GM23338 (cell line): ENCODE results near the gene LMBR1L. TPM values are rescaled to one million over a fixed set of nuclear protein-coding genes. Genes with fewer than 3 reads are reported as not detected.

ENCODE experiments used
- ATAC-seq: fragments of 200-7000 bp; cut with Tn5 transposase; 3 replicates; pipeline ENCODE4 v1.9.1; 2020
- DNase-seq: peaks from one replicate; pipeline ENCODE4 v3.0.0-alpha.2; 2015; ENCODE audit warnings: low spot score
- H2AFZ ChIP-seq: fragments of 200-600 bp; sonication (generic); 2 replicates; pipeline ENCODE4 v1.8.0; 2016; ENCODE audit warnings: antibody characterized with exemption, mild to moderate bottlenecking, moderate library complexity
- H3F3A ChIP-seq: fragments of 200-600 bp; sonication (generic); replicated peaks from 2 replicates; pipeline ENCODE4 v1.8.0; 2017; ENCODE audit warnings: antibody characterized with exemption, mixed run types, low read depth
- H3K27ac ChIP-seq: fragments of 200-600 bp; sonication (generic); 2 replicates; pipeline ENCODE4 v1.6.1; 2016; ENCODE audit warnings: low read depth
- H3K27me3 ChIP-seq: fragments of 200-600 bp; sonication (generic); 2 replicates; pipeline ENCODE4 v1.8.0; 2016; ENCODE audit warnings: mild to moderate bottlenecking, mixed run types, moderate library complexity; ENCODE audit not compliant: insufficient read depth
- H3K36me3 ChIP-seq: fragments of 200-600 bp; sonication (generic); 2 replicates; pipeline ENCODE4 v1.8.0; 2016; ENCODE audit warnings: mild to moderate bottlenecking; ENCODE audit not compliant: insufficient read depth
- H3K4me1 ChIP-seq: fragments of 200-600 bp; sonication (generic); 2 replicates; pipeline ENCODE4 v1.8.0; 2016; ENCODE audit warnings: mild to moderate bottlenecking, moderate library complexity; ENCODE audit not compliant: insufficient read depth
- H3K4me2 ChIP-seq: fragments of 200-600 bp; sonication (generic); 2 replicates; pipeline ENCODE4 v1.7.1; 2017; ENCODE audit warnings: mixed run types
- H3K4me3 ChIP-seq: fragments of 200-600 bp; sonication (generic); 2 replicates; pipeline ENCODE4 v1.6.1; 2016; ENCODE audit warnings: mixed run types
- H3K79me2 ChIP-seq: fragments of 200-600 bp; sonication (generic); replicated peaks from 2 replicates; pipeline ENCODE4 v1.8.0; 2017; ENCODE audit warnings: mild to moderate bottlenecking; ENCODE audit not compliant: insufficient read depth
- H3K9me2 ChIP-seq: fragments of 200-600 bp; sonication (generic); 2 replicates; pipeline ENCODE4 v1.8.0; 2017; ENCODE audit not compliant: insufficient read depth
- H4K20me1 ChIP-seq: fragments of 200-600 bp; sonication (generic); replicated peaks from 2 replicates; pipeline ENCODE4 v1.8.0; 2017; ENCODE audit warnings: mild to moderate bottlenecking; ENCODE audit not compliant: insufficient read depth
- H3K27ac Mint-ChIP-seq: 2 replicates; pipeline ENCODE4 v1.8.0; 2020; ENCODE audit warnings: inconsistent platforms, mild to moderate bottlenecking, moderate library complexity, mixed read lengths
- H3K27me3 Mint-ChIP-seq: 3 replicates; pipeline ENCODE4 v1.8.0; 2022; ENCODE audit warnings: low read depth, mild to moderate bottlenecking, moderate library complexity, mixed read lengths, inconsistent platforms; ENCODE audit not compliant: insufficient read depth, poor library complexity
- H3K36me3 Mint-ChIP-seq: 3 replicates; pipeline ENCODE4 v1.8.0; 2021; ENCODE audit warnings: low read depth, mild to moderate bottlenecking, inconsistent platforms, moderate library complexity, mixed read lengths
- H3K4me1 Mint-ChIP-seq: 3 replicates; pipeline ENCODE4 v1.8.0; 2020; ENCODE audit warnings: mild to moderate bottlenecking, inconsistent platforms, mixed read lengths
- H3K4me3 Mint-ChIP-seq: 3 replicates; pipeline ENCODE4 v1.8.0; 2021; ENCODE audit warnings: moderate library complexity, mild to moderate bottlenecking, inconsistent platforms, mixed read lengths
- H3K9me3 Mint-ChIP-seq: 3 replicates; pipeline ENCODE4 v1.8.0; 2020; ENCODE audit warnings: moderate library complexity, mild to moderate bottlenecking, inconsistent platforms, mixed read lengths
- EZH2 ChIP-seq: fragments of 200-600 bp; sonication (generic); IDR thresholded peaks from one replicate; pipeline ENCODE4 v1.8.0; 2017; ENCODE audit warnings: antibody characterized with exemption, mild to moderate bottlenecking, low read depth; ENCODE audit not compliant: unreplicated experiment
- EZH2phosphoT487 ChIP-seq: fragments of 200-600 bp; sonication (generic); IDR thresholded peaks from one replicate; pipeline ENCODE4 v1.8.1; 2018; ENCODE audit warnings: antibody characterized with exemption; ENCODE audit not compliant: unreplicated experiment
- POLR2AphosphoS5 ChIP-seq: IDR thresholded peaks from 2 replicates; pipeline ENCODE4 v1.6.1; 2016; ENCODE audit warnings: antibody characterized with exemption, low read depth
- STAT1 ChIP-seq: IDR thresholded peaks from one replicate; pipeline ENCODE4 v1.6.1; 2016; ENCODE audit warnings: antibody characterized with exemption; ENCODE audit not compliant: unreplicated experiment
- ZNF114 ChIP-seq: fragments of 250-450 bp; sonication (Bioruptor Pico); IDR thresholded peaks from 2 replicates; pipeline ENCODE4 v1.5.0; 2020; ENCODE audit warnings: mild to moderate bottlenecking, moderate library complexity
- ZNF331 ChIP-seq: fragments of 250-450 bp; sonication (Bioruptor Pico); IDR thresholded peaks from 2 replicates; pipeline ENCODE4 v1.5.0; 2020; ENCODE audit warnings: low read depth, mild to moderate bottlenecking, moderate library complexity
- ZNF462 ChIP-seq: fragments of 250-450 bp; sonication (Bioruptor Pico); IDR thresholded peaks from 2 replicates; pipeline ENCODE4 v1.5.0; 2020; ENCODE audit warnings: mild to moderate bottlenecking, moderate library complexity
- polyA plus RNA-seq: library from polyadenylated mRNA; unstranded; fragments of >200 nt; fragmentation: Nextera tagmentation; extraction: Ambion mirVana; gene quantifications from 2 replicates; pipeline ENCODE4 v1.2.1, GENCODE V29; 2016
- total RNA-seq: library from RNA; depleted of rRNA; stranded (reverse); fragments of >200 nt; shearing (Covaris generic); gene quantifications from 2 replicates; pipeline ENCODE4 v1.2.3, GENCODE V29; 2014
- TF ChIP-seq, protein P1 (sequence below): IDR thresholded peaks from 2 replicates; pipeline ENCODE4 v1.6.1; 2016; ENCODE audit warnings: antibody characterized with exemption
- TF ChIP-seq, protein P2 (sequence below), 2 experiments: fragments of 200-600 bp in 1 of 2; sonication (generic) in 1 of 2; conservative IDR thresholded peaks; 2 replicates each; pipeline versions ENCODE4 v1.5.1 to v1.6.1; 2016 to 2017; ENCODE audit warnings: antibody characterized with exemption in 2 of 2, low read depth in 2 of 2, mild to moderate bottlenecking in 2 of 2, moderate library complexity in 1 of 2

LMBR1L gene
- total and polyA plus RNA-seq, 2 experiments from 2014 or later = 19.8 to 57.0 TPM

GRCh38 chr12:49055978-49056754 is 54.5 kb downstream of the LMBR1L start:
- H3K27ac Mint-ChIP-seq = peak overlapping the region; percentile 82
- Histone ChIP-seq H4K20me1 (peaks cover 61% of the 10 kb centered on the region), H3K9me2 (no peaks in the 10 kb centered on the region), H2AFZ (no peak overlapping the region), H3F3A (no peaks in the 10 kb centered on the region), H3K4me3 (peak overlapping the region; percentile 99), H3K27ac (no peak overlapping the region), H3K27me3 (no peaks in the 10 kb centered on the region), H3K4me1 (peaks cover 29% of the 10 kb centered on the region), H3K36me3 (peaks cover 16% of the 10 kb centered on the region; the same call in 1 of the 2 replicates), H3K4me2 (peak overlapping the region; percentile 98), H3K79me2 (peaks cover 66% of the 10 kb centered on the region)
- H3K4me1 Mint-ChIP-seq = peaks cover 44% of the 10 kb centered on the region
- DNase-seq (peak; percentile 81), ATAC-seq (peak; percentile 68)
- peaks cover 27% of the 10 kb centered on the region for H3K27me3 Mint-ChIP-seq
- peaks cover 48% of the 10 kb centered on the region for H3K36me3 Mint-ChIP-seq
- peak overlapping the region; percentile 97 for H3K4me3 Mint-ChIP-seq
- TF ChIP-seq, protein P1, sequence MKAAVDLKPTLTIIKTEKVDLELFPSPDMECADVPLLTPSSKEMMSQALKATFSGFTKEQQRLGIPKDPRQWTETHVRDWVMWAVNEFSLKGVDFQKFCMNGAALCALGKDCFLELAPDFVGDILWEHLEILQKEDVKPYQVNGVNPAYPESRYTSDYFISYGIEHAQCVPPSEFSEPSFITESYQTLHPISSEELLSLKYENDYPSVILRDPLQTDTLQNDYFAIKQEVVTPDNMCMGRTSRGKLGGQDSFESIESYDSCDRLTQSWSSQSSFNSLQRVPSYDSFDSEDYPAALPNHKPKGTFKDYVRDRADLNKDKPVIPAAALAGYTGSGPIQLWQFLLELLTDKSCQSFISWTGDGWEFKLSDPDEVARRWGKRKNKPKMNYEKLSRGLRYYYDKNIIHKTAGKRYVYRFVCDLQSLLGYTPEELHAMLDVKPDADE = peak; percentile 71; the same call in 1 of the 2 replicates
- no peak for TF ChIP-seq STAT1
- no peaks in the 10 kb centered on the region for H3K9me3 Mint-ChIP-seq

DNA sequence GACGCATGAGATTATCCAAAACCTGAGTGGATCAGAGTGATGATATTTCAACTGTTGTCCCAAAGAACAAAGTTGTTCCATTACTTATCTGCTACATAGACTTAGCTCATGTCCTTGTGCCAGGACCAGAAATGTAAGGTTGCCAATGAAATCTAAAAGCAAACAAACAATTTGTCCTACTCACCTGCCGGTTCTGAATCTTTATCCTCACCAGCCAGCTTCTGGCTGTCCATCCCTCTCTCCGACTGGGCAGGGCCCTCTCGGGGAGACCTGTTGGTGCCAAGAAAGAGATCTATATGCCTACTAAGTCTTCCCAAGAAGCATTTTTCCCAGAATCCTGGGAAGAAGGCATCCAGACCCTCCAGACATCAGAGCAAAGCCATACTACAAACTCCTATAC is 55.6 kb downstream of the LMBR1L start:
- H3K27ac Mint-ChIP-seq = no peak overlapping the region
- no peak for TF ChIP-seq ZNF462 (CRISPR knock-in tag)
- no peak for TF ChIP-seq STAT1
- TF ChIP-seq ZNF114 = no peak
- TF ChIP-seq EZH2phosphoT487 = no peak
- no peak for TF ChIP-seq POLR2AphosphoS5
- no peak for TF ChIP-seq EZH2
- TF ChIP-seq, protein P2, sequence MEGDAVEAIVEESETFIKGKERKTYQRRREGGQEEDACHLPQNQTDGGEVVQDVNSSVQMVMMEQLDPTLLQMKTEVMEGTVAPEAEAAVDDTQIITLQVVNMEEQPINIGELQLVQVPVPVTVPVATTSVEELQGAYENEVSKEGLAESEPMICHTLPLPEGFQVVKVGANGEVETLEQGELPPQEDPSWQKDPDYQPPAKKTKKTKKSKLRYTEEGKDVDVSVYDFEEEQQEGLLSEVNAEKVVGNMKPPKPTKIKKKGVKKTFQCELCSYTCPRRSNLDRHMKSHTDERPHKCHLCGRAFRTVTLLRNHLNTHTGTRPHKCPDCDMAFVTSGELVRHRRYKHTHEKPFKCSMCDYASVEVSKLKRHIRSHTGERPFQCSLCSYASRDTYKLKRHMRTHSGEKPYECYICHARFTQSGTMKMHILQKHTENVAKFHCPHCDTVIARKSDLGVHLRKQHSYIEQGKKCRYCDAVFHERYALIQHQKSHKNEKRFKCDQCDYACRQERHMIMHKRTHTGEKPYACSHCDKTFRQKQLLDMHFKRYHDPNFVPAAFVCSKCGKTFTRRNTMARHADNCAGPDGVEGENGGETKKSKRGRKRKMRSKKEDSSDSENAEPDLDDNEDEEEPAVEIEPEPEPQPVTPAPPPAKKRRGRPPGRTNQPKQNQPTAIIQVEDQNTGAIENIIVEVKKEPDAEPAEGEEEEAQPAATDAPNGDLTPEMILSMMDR (conservative IDR thresholded peaks at IDR 0.05; ENCODE audit: low read depth in 2 of 2) = no peak
- TF ChIP-seq, protein P1 = no peak
- TF ChIP-seq ZNF331 (CRISPR knock-in tag) = no peak

More for the DNA sequence above, 55.6 kb downstream of the LMBR1L start:
- ATAC-seq = no peak
- Histone ChIP-seq H3K9me2 (no peaks in the 10 kb centered on the region), H3K4me1 (peaks cover 29% of the 10 kb centered on the region), H4K20me1 (peaks cover 61% of the 10 kb centered on the region), H3K4me3 (no peak overlapping the region), H3K27me3 (no peaks in the 10 kb centered on the region), H3K36me3 (peaks cover 20% of the 10 kb centered on the region; the same call in 1 of the 2 replicates), H3F3A (no peaks in the 10 kb centered on the region), H3K4me2 (no peak overlapping the region), H2AFZ (no peak overlapping the region), H3K27ac (0 out of 2 replicates have a peak overlapping the region, but pooled peaks have one; percentile 39), H3K79me2 (peaks cover 66% of the 10 kb centered on the region)
- Mint-ChIP-seq H3K4me1 (peaks cover 42% of the 10 kb centered on the region), H3K36me3 (peaks cover 59% of the 10 kb centered on the region), H3K9me3 (no peaks in the 10 kb centered on the region), H3K27me3 (peaks cover 19% of the 10 kb centered on the region), H3K4me3 (no peak overlapping the region; the same call in 2 of the 3 replicates)
- no peak for DNase-seq
